Kidney tubule cell (primary cell): ENCODE results near the gene MAP4.
"Not testable (repeated sequence)": the region's sequence is repeated elsewhere in the genome, so short reads cannot be mapped to it uniquely, and the experiment has no call there.

Experiments
- DNase-seq: peaks from one replicate; pipeline ENCODE4 v3.0.0-alpha.2; 2018; ENCODE audit warnings: low spot score

MAP4 gene

GRCh38 chr3:48013288-48013980, 2.8 kb downstream of the MAP4 start:
- DNase-seq: peak; percentile 73

DNA sequence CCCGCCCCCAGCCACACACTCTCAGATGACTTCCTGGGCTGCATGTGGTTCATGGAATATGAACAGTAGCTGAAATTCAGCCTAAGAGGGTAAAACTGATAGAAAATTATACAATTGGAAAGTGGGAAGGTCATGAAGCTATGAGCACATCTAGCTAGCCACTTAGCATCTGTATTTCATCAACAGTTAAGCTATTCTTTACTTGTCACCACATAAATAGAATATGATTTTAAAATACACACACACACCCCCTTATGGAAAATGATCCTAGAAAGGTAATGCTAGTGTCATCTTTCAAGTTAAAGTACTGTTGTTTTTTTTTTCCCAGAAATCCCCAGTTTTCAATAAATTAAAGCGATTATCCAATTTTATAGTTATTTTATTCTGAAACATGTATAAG, 3.6 kb downstream of the MAP4 start:
- no peak for DNase-seq

GRCh38 chr3:48008066-48008465, 8.2 kb downstream of the MAP4 start:
- not testable (repeated sequence) for DNase-seq

- DNase-seq: not testable (repeated sequence)
Measured at GRCh38 chr3:48007361-48007760, 8.9 kb downstream of the MAP4 start.

- not testable (repeated sequence) for DNase-seq
Measured at GRCh38 chr3:48006794-48007193, 9.4 kb downstream of the MAP4 start.

DNA sequence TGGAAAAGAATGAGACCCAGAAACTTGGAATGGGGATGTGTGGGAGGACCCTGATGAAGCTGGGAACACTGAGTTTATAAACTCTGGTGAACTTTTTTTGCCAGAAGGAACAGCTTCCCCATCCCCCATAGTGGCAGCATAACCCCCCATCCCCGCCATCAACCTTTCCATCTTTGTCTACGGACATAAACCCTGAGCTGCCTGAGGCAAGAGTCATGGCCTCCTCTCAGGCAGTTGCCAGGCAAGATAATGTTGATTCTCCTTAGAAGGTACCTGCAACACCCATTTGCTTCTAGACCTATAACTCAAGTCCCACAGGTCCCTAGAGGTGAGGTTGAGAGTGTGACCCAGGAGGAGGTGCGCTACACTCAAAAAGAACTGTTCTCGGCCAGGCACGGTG, 11.5 kb downstream of the MAP4 start:
- DNase-seq: no peak

DNA sequence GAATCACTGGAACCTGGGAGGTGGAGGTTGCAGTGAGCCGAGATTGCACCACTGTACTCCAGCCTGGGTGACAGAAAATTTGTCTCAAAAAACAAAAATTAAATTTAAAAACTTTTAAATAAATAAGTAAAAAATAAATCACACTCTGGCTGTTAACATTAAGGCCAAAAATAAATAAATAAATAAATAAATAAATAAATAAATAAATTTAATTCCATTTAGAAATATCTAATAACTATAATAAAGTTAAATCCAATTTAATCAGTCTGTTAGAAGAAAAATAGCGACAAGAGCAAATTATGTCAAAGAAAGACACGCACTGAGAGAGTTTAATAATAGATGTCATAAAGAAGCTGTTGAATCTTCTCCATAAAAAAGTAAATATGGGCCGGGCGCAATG, 13.4 kb downstream of the MAP4 start:
- DNase-seq: no peak

GRCh38 chr3:48001991-48002390, 14.2 kb downstream of the MAP4 start:
- DNase-seq: no peak

GRCh38 chr3:48000212-48000611, 16.0 kb downstream of the MAP4 start:
- no peak for DNase-seq

GRCh38 chr3:47996440-47996839, 19.8 kb downstream of the MAP4 start:
- no peak for DNase-seq

DNA sequence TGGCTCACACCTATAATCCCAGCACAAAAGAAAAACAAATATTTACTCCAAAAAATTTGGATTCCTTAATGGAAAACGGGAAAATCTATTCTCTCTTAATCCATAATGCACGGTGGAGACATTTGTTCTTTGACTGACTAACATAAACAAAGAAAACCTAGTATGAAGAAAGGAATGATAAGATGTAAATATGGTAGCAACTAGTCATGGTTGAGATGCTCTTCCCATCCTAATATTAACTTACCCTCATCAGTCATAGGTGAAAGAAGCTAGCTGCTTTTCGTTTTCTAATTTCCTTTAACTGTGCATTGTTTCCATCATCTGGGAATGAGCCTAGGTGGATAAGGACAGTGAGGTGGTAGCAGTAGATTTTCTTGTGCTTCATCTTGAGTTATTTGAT, 22.0 kb downstream of the MAP4 start:
- DNase-seq: no peak

- DNase-seq: no peak
Measured at GRCh38 chr3:47991341-47991740, 24.9 kb downstream of the MAP4 start.

GRCh38 chr3:47989981-47990440, 26.2 kb downstream of the MAP4 start:
- peak; percentile 91 for DNase-seq

GRCh38 chr3:47985381-47985780, 30.8 kb downstream of the MAP4 start:
- no peak for DNase-seq

GRCh38 chr3:47984075-47984728, 32.0 kb downstream of the MAP4 start:
- DNase-seq: peak; percentile 50

- DNase-seq: no peak
Measured at GRCh38 chr3:47980795-47981194, 35.4 kb downstream of the MAP4 start.

GRCh38 chr3:47979070-47979469, 37.1 kb downstream of the MAP4 start:
- DNase-seq: no peak

DNA sequence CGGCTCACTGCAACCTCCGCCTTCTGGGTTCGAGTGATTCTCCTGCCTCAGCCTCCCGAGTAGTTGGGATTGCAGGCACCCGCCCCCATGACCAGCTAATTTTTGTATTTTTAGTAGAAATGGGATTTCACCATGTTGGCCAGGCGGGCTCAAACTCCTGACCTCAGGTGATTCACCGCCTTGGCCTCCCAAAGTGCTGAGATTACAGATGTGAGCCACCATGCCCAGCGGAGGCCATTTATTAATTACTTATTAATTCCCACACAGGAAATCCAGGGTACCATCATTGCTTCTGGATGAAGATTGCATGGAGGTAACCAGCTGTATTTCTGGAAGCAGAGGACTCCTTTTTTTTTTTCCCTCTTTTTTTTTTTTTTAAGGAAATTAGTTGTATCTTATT, 37.8 kb downstream of the MAP4 start:
- DNase-seq: peak; percentile 87

- no peak for DNase-seq
Measured at GRCh38 chr3:47976135-47976732, 40.0 kb downstream of the MAP4 start.

DNA sequence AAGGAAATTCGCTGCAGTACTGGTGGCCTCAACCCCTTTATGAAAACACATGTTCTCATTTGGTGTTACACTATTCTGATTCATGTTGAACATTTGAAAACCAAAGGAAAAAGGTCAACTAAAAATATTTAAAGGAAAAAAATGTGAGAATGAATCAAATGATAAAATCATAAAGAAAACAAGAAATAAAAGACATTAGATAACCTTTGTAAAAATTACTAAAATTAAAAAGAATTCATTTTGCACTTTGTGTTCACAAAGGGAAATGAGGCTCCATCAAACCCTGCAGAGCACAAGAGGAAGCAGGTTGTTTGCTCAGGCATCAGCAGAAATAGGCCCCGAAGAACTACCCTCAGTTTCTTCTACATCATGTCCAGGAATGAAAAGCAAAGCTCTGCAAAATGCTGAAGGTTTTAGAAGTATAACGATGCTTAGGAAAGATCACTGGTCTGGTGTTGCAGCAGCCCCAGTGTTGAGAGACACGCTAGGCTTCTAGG, 41.2 kb downstream of the MAP4 start:
- no peak for DNase-seq

- DNase-seq: no peak
Measured at GRCh38 chr3:47971081-47971480, 45.1 kb downstream of the MAP4 start.

DNA sequence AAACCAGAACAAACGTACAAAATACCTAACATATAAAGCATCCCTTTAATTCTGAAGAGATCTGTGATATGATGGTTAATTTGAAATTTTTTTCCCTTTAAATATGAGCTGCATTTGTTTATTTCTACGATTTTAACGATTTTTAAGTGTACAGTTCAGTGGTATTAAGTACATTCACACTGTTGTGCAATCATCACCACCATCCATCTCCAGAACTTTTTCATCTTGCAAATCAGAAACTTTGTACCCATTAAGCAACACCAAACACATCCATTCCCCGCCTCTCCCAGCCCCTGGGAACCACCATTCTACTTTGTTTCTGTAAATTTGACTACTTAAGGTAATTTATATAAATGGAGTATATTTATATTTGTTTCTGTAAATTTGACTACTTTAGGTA, 51.5 kb downstream of the MAP4 start:
- no peak for DNase-seq
